ENCODE data around the gene IL21R. TPM values are rescaled to one million over a fixed set of nuclear protein-coding genes. Genes with fewer than 3 reads are reported as not detected.

The IL21R gene
- total RNA-seq, 1 experiment from 2014 or later = 1.9 TPM

GRCh38 chr16:27424772-27425498 is 23.0 kb downstream of the IL21R start:
- no peak for DNase-seq
- H3K9ac ChIP-seq (ENCODE audit: low read length) = no peak overlapping the region

GRCh38 chr16:27425961-27426360 is 24.0 kb downstream of the IL21R start:
- Histone ChIP-seq H3K27ac (ENCODE audit: low read length) (no peak overlapping the region), H2AFZ (ENCODE audit: low read length) (no peak overlapping the region), H3K9me2 (replicated peaks; ENCODE audit: insufficient read depth, low read length) (no peaks in the 10 kb centered on the region), H3K9me3 (ENCODE audit: low read length) (peaks cover 15% of the 10 kb centered on the region; the same call in 1 of the 2 replicates), H3K4me2 (ENCODE audit: low read depth, low read length, poor library complexity, severe bottlenecking) (no peak overlapping the region), H3K36me3 (ENCODE audit: insufficient read depth, low read length) (peaks cover 3% of the 10 kb centered on the region; the same call in 1 of the 2 replicates), H3K4me1 (ENCODE audit: low read length) (peaks cover 8% of the 10 kb centered on the region), H3K27me3 (ENCODE audit: low read length) (no peaks in the 10 kb centered on the region), H4K20me1 (ENCODE audit: insufficient read depth, low read depth, low read length) (no peaks in the 10 kb centered on the region), H3K4me3 (ENCODE audit: low read length) (no peak overlapping the region), H3K79me2 (ENCODE audit: low read length) (no peaks in the 10 kb centered on the region), H3K9ac (ENCODE audit: low read length) (no peak overlapping the region)
- no peak for DNase-seq

More at GRCh38 chr16:27424772-27425498, 23.0 kb downstream of the IL21R start:
- Histone ChIP-seq H3K4me1 (ENCODE audit: low read length) (peaks cover 8% of the 10 kb centered on the region), H3K79me2 (ENCODE audit: low read length) (no peaks in the 10 kb centered on the region), H3K4me2 (ENCODE audit: low read depth, low read length, poor library complexity, severe bottlenecking) (no peak overlapping the region), H3K27ac (ENCODE audit: low read length) (no peak overlapping the region), H2AFZ (ENCODE audit: low read length) (no peak overlapping the region), H3K27me3 (ENCODE audit: low read length) (no peaks in the 10 kb centered on the region), H3K36me3 (ENCODE audit: insufficient read depth, low read length) (peaks cover 3% of the 10 kb centered on the region; the same call in 1 of the 2 replicates), H3K9me3 (ENCODE audit: low read length) (peaks cover 15% of the 10 kb centered on the region; the same call in 1 of the 2 replicates), H4K20me1 (ENCODE audit: insufficient read depth, low read depth, low read length) (no peaks in the 10 kb centered on the region), H3K4me3 (ENCODE audit: low read length) (no peak overlapping the region), H3K9me2 (replicated peaks; ENCODE audit: insufficient read depth, low read length) (no peaks in the 10 kb centered on the region)

- Histone ChIP-seq H3K4me1 (ENCODE audit: low read length) (peaks cover 8% of the 10 kb centered on the region), H3K9me3 (ENCODE audit: low read length) (peaks cover 11% of the 10 kb centered on the region; the same call in 1 of the 2 replicates), H3K27me3 (ENCODE audit: low read length) (no peaks in the 10 kb centered on the region), H3K36me3 (ENCODE audit: insufficient read depth, low read length) (peaks cover under 1% of the 10 kb centered on the region; the same call in 1 of the 2 replicates), H2AFZ (ENCODE audit: low read length) (no peak overlapping the region), H3K79me2 (ENCODE audit: low read length) (no peaks in the 10 kb centered on the region), H4K20me1 (ENCODE audit: insufficient read depth, low read depth, low read length) (no peaks in the 10 kb centered on the region), H3K4me2 (ENCODE audit: low read depth, low read length, poor library complexity, severe bottlenecking) (no peak overlapping the region), H3K9ac (ENCODE audit: low read length) (no peak overlapping the region), H3K9me2 (replicated peaks; ENCODE audit: insufficient read depth, low read length) (no peaks in the 10 kb centered on the region), H3K4me3 (ENCODE audit: low read length) (no peak overlapping the region; the same call in 1 of the 2 replicates), H3K27ac (ENCODE audit: low read length) (no peak overlapping the region)
- DNase-seq = peak; percentile 69
These were observed 24.7 kb downstream of the IL21R start for GRCh38 chr16:27426423-27427408.

- Histone ChIP-seq H3K9me3 (ENCODE audit: low read length) (peaks cover 3% of the 10 kb centered on the region; the same call in 1 of the 2 replicates), H3K79me2 (ENCODE audit: low read length) (no peaks in the 10 kb centered on the region), H3K4me3 (ENCODE audit: low read length) (no peak overlapping the region; the same call in 1 of the 2 replicates), H3K36me3 (ENCODE audit: insufficient read depth, low read length) (no peaks in the 10 kb centered on the region), H3K27me3 (ENCODE audit: low read length) (no peaks in the 10 kb centered on the region), H3K9ac (ENCODE audit: low read length) (no peak overlapping the region), H4K20me1 (ENCODE audit: insufficient read depth, low read depth, low read length) (no peaks in the 10 kb centered on the region), H3K4me2 (ENCODE audit: low read depth, low read length, poor library complexity, severe bottlenecking) (no peak overlapping the region), H2AFZ (ENCODE audit: low read length) (no peak overlapping the region), H3K4me1 (ENCODE audit: low read length) (peaks cover 8% of the 10 kb centered on the region), H3K9me2 (replicated peaks; ENCODE audit: insufficient read depth, low read length) (no peaks in the 10 kb centered on the region), H3K27ac (ENCODE audit: low read length) (no peak overlapping the region)
- no peak for DNase-seq
These were observed 25.6 kb downstream of the IL21R start for GRCh38 chr16:27427538-27427937.

GRCh38 chr16:27428026-27428785 is 26.2 kb downstream of the IL21R start:
- H4K20me1 ChIP-seq (ENCODE audit: insufficient read depth, low read depth, low read length) = no peaks in the 10 kb centered on the region
- no peak overlapping the region for H3K27ac ChIP-seq (ENCODE audit: low read length)
- peaks cover 8% of the 10 kb centered on the region for H3K4me1 ChIP-seq (ENCODE audit: low read length)

GRCh38 chr16:27429330-27429871 is 27.4 kb downstream of the IL21R start:
- no peaks in the 10 kb centered on the region for H3K27me3 ChIP-seq (ENCODE audit: low read length)
- H3K9me2 ChIP-seq (replicated peaks; ENCODE audit: insufficient read depth, low read length) = no peaks in the 10 kb centered on the region
- no peak overlapping the region for H3K27ac ChIP-seq (ENCODE audit: low read length)
- H2AFZ ChIP-seq (ENCODE audit: low read length) = no peak overlapping the region
- peaks cover 8% of the 10 kb centered on the region for H3K4me1 ChIP-seq (ENCODE audit: low read length)
- no peak overlapping the region for H3K4me2 ChIP-seq (ENCODE audit: low read depth, low read length, poor library complexity, severe bottlenecking)
- no peaks in the 10 kb centered on the region for H3K79me2 ChIP-seq (ENCODE audit: low read length)
- no peak overlapping the region for H3K9ac ChIP-seq (ENCODE audit: low read length)
- no peak for DNase-seq
- no peak overlapping the region for H3K4me3 ChIP-seq (ENCODE audit: low read length)
- no peaks in the 10 kb centered on the region for H4K20me1 ChIP-seq (ENCODE audit: insufficient read depth, low read depth, low read length)
- H3K36me3 ChIP-seq (ENCODE audit: insufficient read depth, low read length) = no peaks in the 10 kb centered on the region
- H3K9me3 ChIP-seq (ENCODE audit: low read length) = no peaks in the 10 kb centered on the region

More at GRCh38 chr16:27428026-27428785, 26.2 kb downstream of the IL21R start:
- Histone ChIP-seq H3K27me3 (ENCODE audit: low read length) (no peaks in the 10 kb centered on the region), H3K79me2 (ENCODE audit: low read length) (no peaks in the 10 kb centered on the region), H3K4me3 (ENCODE audit: low read length) (no peak overlapping the region), H3K4me2 (ENCODE audit: low read depth, low read length, poor library complexity, severe bottlenecking) (no peak overlapping the region), H3K36me3 (ENCODE audit: insufficient read depth, low read length) (no peaks in the 10 kb centered on the region), H3K9me2 (replicated peaks; ENCODE audit: insufficient read depth, low read length) (no peaks in the 10 kb centered on the region), H3K9ac (ENCODE audit: low read length) (no peak overlapping the region), H2AFZ (ENCODE audit: low read length) (no peak overlapping the region), H3K9me3 (ENCODE audit: low read length) (no peaks in the 10 kb centered on the region)
- peak; percentile 51 for DNase-seq

GRCh38 chr16:27429981-27430441 is 28.0 kb downstream of the IL21R start:
- Histone ChIP-seq H3K36me3 (ENCODE audit: insufficient read depth, low read length) (no peaks in the 10 kb centered on the region), H3K27me3 (ENCODE audit: low read length) (no peaks in the 10 kb centered on the region), H4K20me1 (ENCODE audit: insufficient read depth, low read depth, low read length) (no peaks in the 10 kb centered on the region), H3K4me1 (ENCODE audit: low read length) (peaks cover 8% of the 10 kb centered on the region), H3K27ac (ENCODE audit: low read length) (no peak overlapping the region), H3K9me3 (ENCODE audit: low read length) (no peaks in the 10 kb centered on the region), H2AFZ (ENCODE audit: low read length) (no peak overlapping the region), H3K9ac (ENCODE audit: low read length) (no peak overlapping the region), H3K79me2 (ENCODE audit: low read length) (no peaks in the 10 kb centered on the region), H3K9me2 (replicated peaks; ENCODE audit: insufficient read depth, low read length) (no peaks in the 10 kb centered on the region), H3K4me3 (ENCODE audit: low read length) (no peak overlapping the region), H3K4me2 (ENCODE audit: low read depth, low read length, poor library complexity, severe bottlenecking) (no peak overlapping the region)
- DNase-seq = no peak

Measured in Karpas-422 (cell line).